NCI-H1092 treated with DMSO at 0.1 percent for 48 hours (cell line): Measurements from ENCODE around the gene SOX8.
A peak's percentile ranks its signal among the peaks of the same experiment; 100 is the strongest.
"Not testable (repeated sequence)": the region's sequence is repeated elsewhere in the genome, so short reads cannot be mapped to it uniquely, and the experiment has no call there.

Experiments used
- DNase-seq: peaks from one replicate; lab custom pipeline; 2025; lab: John Stamatoyannopoulos, UW

Gene SOX8

DNA sequence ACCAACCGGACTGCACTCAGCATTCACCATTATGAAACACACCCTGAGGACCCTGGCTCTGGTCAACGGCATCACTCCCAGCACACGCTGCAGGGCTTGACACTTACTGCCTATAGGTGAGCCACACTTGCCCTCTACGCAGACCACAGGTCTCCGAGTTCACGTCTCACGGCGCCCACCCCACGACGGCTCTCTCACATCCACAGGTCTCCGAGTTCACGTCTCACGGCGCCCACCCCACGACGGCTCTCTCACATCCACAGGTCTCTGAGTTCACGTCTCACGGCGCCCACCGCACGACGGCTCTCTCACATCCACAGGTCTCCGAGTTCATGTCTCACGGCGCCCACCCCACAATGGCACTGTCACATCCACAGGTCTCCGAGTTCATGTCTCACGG, 25.8 kb upstream of the SOX8 start:
- DNase-seq = not testable (repeated sequence)

- no peak for DNase-seq
Observed at GRCh38 chr16:959232-960040, 22.1 kb upstream of the SOX8 start.

DNA sequence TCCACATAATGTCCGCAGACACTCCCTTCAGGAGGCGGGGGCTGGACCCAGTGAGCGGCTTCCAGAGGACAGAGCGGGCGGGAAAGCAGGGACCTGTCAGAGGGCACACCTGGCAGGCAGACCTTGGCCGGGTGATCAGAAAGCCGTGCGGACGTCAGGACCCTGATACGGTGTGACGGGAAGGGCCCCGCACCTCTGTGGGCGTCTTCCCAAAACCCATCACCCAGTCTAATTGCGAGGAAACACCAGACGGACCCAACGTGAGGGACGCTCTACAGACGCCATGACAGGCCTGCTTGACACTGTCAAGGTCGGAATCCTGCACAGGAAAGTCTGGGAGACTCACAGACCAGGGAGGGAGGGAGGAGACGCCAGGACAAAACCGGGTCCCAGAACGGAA, 19.2 kb upstream of the SOX8 start:
- DNase-seq = no peak

- no peak for DNase-seq
Observed at GRCh38 chr16:962901-963814, 18.4 kb upstream of the SOX8 start.

GRCh38 chr16:963913-964312, 17.7 kb upstream of the SOX8 start:
- DNase-seq = no peak

DNA sequence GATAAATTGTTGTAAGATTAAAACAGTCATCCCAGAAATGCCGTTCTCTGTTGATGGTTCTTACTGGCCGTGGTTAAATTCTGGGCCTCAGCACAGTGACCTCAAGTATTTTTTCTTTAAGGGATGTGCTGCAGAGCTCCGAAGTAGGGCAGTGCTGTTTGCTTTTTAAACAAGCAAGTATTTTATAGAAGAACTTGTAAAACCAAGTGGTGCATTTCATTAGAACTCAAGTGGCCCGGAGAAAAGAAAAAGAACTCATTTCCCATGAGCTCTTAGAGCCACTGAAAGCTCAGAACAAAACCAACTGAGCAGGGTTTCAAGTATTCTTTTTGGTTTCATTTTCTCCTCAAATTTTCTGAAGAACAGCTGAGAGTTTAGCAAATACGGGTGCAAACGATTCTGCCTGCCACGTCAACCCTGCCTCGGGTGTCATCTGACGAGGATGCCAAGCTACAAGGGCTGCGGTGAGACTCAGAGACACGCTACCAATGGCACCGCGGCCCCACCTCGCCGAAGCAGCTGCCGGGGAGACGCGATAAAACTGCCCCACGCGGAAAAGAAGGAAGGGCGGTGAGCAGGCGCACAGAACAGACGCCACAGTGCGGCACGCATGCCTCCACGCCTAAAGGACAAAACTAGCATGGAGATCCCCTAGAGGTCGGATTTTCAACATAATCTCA, 17.1 kb upstream of the SOX8 start:
- no peak for DNase-seq

DNA sequence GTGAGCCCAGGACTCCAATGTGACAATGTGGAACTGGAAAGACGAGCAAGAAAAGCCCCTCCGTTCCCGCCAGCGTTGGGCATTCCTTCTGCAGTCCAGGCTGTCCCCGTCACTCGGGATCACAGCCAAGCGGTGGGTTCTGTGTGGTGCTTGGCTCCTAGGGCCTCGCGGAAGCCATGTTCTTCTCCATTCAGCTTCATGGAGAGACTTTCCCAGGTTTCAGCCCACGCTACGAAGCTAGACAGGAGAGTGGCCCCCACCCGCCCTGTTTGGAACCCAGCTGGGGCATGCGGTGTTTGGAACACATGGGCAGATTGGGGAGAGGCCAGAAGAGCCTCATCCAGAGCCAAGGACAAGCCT, 16.6 kb upstream of the SOX8 start:
- no peak for DNase-seq

DNA sequence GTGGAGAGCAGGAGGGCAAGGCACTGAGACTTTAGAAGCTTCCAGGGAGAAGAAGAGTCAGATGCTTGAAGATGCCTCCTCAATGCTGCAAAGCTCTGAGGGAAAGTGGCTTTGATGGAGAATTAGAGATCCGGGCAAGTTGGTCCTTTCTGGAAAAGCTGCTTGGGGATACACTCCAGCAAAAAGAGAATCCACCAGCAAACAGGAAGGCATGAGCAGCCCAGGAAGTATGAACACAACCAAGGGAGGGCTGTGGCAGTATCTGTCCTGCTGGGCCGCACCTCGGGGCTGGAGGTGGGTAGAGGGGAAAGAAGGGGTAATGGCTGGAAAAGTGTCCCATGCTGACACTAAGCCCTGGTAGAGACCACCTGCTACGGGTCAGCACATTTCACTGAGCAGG, 16.1 kb upstream of the SOX8 start:
- no peak for DNase-seq

DNA sequence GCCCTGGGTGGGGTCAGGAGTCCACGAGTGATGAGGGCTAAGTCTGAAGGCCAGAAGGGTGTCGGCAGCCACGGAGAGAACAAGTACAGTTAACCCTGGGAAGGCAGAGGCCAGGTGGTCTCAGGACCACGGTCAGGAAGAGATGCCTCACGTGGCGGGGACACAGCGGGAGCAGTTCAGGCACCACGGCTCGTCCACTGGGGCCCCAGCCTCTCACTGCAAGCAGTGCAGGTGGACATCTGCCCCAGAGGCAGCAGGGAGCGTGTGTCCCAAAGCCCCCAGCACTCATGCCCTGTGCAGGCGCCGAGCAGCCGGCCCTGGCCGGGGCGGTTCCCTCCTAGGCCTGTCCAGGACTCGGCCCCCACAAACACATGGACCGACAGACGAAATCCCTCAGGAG, 15.5 kb upstream of the SOX8 start:
- no peak for DNase-seq

DNA sequence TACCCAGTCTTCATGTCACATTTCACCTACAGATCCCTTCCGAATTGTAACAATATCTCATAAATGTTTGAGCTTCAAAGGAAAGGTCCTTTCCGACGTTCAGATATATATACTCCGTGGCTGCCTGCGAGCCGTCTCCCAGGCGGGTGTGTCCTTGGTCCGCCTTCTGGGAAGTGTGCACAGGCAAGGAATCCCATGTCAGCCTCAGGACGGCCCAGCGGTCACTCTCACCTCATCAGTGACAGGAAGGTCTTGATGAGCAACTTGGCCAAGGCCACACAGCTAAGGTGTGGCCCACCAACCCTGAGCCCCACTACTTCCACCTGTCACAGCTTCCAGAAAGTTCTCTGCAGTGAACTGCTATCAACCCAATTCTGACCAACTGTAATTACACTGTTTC, 15.1 kb upstream of the SOX8 start:
- DNase-seq = no peak

GRCh38 chr16:967077-967541, 14.5 kb upstream of the SOX8 start:
- DNase-seq = no peak

- DNase-seq = no peak
Observed at GRCh38 chr16:967546-968295, 13.8 kb upstream of the SOX8 start.

DNA sequence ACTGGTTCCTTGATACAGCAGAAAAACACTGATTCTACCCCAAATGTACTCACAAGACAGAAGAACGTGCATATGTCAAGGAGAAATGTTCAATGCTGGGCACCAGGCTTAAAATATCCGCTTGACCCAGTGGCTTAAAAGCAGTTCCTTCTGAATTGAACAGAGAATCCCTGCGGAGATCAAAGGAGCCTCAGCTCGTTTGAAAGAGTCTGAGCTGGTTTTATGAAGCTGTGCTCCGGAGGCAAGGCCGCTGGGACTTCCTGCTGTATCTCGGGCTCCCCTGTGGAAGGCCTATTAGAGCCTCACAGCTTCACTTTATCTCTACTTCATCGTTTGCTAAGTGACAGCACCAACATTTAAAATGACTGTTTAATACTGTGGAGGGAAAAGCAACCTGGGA, 12.9 kb upstream of the SOX8 start:
- DNase-seq = no peak

GRCh38 chr16:969508-970385, 11.8 kb upstream of the SOX8 start:
- no peak for DNase-seq

GRCh38 chr16:970386-970765, 11.2 kb upstream of the SOX8 start:
- DNase-seq = no peak

GRCh38 chr16:970766-971581, 10.6 kb upstream of the SOX8 start, which contains the start of gene LMF1:
Gene LMF1 (minus strand): TSS chr16:970984. CDS start chr16:970980, 4 bp downstream.
- peak; percentile 69 for DNase-seq

DNA sequence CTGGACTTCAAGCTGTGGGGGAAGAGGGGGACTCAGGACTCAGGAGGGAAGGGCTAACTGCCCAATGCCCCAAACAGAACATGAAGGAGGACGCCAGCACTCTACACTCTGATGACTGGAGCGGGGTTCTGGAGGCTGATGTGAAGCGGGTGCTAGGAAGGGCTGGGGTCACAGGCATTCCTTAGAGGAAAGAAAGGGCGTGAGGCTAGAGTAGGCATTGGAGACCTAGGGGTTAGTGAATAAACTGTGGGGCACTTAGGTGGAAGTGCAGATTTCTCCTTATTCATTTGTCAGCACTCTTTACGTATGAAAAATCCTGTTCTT, 10.0 kb upstream of the SOX8 start:
- no peak for DNase-seq

GRCh38 chr16:971981-972315, 9.6 kb upstream of the SOX8 start:
- DNase-seq = no peak

GRCh38 chr16:972316-973002, 9.1 kb upstream of the SOX8 start:
- DNase-seq = no peak

DNA sequence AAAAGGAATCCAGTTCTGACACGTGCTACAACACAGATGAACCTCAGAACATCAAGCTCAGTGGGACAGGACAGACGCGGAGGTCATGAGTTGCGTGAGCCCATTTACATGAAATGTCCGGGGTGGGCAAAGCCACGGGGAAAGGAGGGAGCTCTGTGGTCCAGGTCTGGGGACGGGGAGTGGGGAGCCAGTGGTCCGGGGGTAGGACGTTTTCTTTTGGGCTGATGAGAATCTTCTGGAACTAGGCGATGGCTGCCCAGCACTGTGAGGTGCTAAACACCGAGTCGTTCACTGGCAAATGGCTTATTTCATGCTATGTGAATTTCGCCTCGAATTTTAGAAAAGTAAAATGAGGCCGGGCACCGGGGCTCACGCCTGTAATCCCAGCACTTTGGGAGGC, 8.2 kb upstream of the SOX8 start:
- DNase-seq = no peak
